Measurements from ENCODE around the gene PDZD2. TPM values are rescaled to one million over a fixed set of nuclear protein-coding genes. Genes with fewer than 3 reads are reported as not detected.
A peak's percentile ranks its signal among the peaks of the same experiment; 100 is the strongest.

PDZD2 gene
- total RNA-seq, 4 donors from 2014 or later = 2.8 to 5.3 (median 4.0) TPM

DNA sequence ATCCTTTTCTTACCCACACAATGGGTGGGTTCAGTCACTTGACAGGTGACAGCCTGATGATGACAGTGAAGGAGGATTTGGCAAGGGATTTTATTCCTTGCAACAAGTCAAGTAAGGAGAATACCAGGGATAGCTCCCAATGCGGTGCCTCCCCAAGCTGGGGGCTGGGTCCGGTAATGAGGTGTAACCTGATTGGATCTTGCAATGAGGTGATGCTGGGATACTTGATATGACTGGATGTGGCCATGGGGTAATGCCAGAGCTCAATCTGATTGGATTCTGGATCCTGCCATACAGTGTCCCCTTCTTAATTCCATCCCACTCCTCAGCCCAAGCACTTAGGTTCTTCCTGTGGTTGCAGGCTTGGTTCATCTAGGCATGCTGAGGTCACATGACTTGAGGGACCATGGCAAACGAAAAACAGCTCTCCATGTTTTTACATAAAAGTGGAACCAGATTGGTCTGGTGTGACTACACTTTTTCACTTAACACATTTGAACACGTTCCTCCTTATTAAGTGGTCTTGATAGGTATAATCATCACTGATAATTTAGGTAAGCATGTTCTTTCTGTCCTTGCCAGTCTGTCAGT lies 181.1 kb downstream of the PDZD2 start:
- Histone ChIP-seq H3K36me3 (no peaks in the 10 kb centered on the region), H3K9me3 (no peaks in the 10 kb centered on the region), H3K4me1 (no peaks in the 10 kb centered on the region), H3K4me3 (no peak overlapping the region), H3K27ac (no peak overlapping the region), H3K27me3 (no peaks in the 10 kb centered on the region)
- DNase-seq (no peak), ATAC-seq (no peak)
- in situ Hi-C loops (cut with MboI; ENCODE audit: low sequenced_read_pairs in 4 of 4) = loop anchor here (5.0 to 25.0 kb wide), 4 partner anchors 233 to 275 kb away; no protein-coding TSS in a partner anchor
- intact Hi-C loops (cut with DNase I; ENCODE audit: low total_unique reads) = no loop called here
- TF ChIP-seq POLR2A (IDR thresholded peaks at IDR 0.05) = no peak
- TF ChIP-seq, protein P1, sequence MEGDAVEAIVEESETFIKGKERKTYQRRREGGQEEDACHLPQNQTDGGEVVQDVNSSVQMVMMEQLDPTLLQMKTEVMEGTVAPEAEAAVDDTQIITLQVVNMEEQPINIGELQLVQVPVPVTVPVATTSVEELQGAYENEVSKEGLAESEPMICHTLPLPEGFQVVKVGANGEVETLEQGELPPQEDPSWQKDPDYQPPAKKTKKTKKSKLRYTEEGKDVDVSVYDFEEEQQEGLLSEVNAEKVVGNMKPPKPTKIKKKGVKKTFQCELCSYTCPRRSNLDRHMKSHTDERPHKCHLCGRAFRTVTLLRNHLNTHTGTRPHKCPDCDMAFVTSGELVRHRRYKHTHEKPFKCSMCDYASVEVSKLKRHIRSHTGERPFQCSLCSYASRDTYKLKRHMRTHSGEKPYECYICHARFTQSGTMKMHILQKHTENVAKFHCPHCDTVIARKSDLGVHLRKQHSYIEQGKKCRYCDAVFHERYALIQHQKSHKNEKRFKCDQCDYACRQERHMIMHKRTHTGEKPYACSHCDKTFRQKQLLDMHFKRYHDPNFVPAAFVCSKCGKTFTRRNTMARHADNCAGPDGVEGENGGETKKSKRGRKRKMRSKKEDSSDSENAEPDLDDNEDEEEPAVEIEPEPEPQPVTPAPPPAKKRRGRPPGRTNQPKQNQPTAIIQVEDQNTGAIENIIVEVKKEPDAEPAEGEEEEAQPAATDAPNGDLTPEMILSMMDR (IDR thresholded peaks at IDR 0.05 in 4 of 5, conservative IDR thresholded peaks at IDR 0.05 in 1 of 5) = no peak

DNA sequence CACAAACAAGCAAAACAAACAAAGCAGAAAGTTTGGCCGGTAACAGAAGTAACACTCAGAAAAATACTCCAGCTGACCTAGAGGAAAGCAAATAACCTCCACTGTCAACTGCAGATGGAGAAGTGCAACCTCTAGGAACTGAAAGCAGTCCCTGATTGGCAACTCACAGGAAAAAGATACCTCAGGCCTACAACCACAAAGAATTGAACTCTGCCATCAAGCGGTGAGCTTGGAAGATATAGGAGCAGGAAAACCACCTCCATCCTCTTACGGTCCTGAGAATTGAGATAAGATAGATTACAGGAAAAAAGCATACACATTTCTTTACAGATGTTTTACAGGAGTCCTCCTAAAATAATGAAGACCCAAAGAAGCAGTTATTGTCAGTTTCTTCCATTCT lies 184.5 kb downstream of the PDZD2 start:
- no peaks in the 10 kb centered on the region for H3K36me3 ChIP-seq
- H3K27ac ChIP-seq = no peak overlapping the region
- H3K27me3 ChIP-seq = no peaks in the 10 kb centered on the region
- H3K9me3 ChIP-seq = no peaks in the 10 kb centered on the region
- intact Hi-C loops (cut with DNase I; ENCODE audit: low total_unique reads) = no loop called here
- in situ Hi-C loops (cut with MboI; ENCODE audit: low sequenced_read_pairs in 4 of 4) = loop anchor here (5.0 to 25.0 kb wide), 3 partner anchors 236 to 271 kb away; no protein-coding TSS in a partner anchor
- H3K4me3 ChIP-seq = no peak overlapping the region
- DNase-seq (no peak), ATAC-seq (no peak)
- TF ChIP-seq POLR2A (IDR thresholded peaks at IDR 0.05) = no peak
- TF ChIP-seq, protein P1 (IDR thresholded peaks at IDR 0.05 in 4 of 5, conservative IDR thresholded peaks at IDR 0.05 in 1 of 5) = no peak
- H3K4me1 ChIP-seq = no peaks in the 10 kb centered on the region

DNA sequence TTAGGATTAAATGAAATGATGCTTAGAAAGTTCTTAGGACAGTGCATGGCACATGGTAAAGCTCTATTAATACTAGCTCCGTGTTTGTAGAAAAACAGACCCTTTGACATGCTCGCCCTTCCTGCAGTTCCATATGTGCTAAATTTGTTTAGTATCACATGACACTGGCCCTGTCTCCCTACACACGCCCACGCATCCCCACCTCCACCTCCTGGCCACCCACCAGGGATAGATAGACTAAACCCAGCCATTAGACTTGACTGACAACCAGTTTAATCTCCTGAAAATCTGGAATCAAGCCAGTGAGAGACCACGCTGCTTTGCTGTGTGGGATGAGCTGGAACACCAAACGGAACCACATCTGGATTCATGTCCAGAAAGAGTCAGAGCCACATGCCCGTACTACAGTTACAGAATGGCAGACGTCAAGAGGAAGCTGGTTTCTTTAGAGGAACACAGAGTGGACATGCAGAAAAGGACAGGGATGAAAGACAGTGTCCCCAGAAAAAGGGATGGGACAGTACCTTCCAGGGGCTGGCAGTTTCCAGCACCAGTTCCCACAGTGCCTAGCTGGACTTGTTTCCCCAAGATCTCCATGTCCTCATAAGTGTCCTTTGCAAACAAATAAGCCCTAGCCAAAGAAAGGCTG lies 186.1 kb downstream of the PDZD2 start:
- no peak overlapping the region for H3K4me3 ChIP-seq
- DNase-seq (no peak), ATAC-seq (peak; percentile 21 to 52)
- TF ChIP-seq POLR2A (IDR thresholded peaks at IDR 0.05) = no peak
- TF ChIP-seq, protein P1 (IDR thresholded peaks at IDR 0.05 in 4 of 5, conservative IDR thresholded peaks at IDR 0.05 in 1 of 5) = no peak
- no peaks in the 10 kb centered on the region for H3K36me3 ChIP-seq
- H3K4me1 ChIP-seq = no peaks in the 10 kb centered on the region
- H3K27me3 ChIP-seq = no peaks in the 10 kb centered on the region
- intact Hi-C loops (cut with DNase I; ENCODE audit: low total_unique reads) (loop anchor here (1.0 to 5.0 kb wide), 2 partner anchors 252 to 268 kb away; no protein-coding TSS in a partner anchor), in situ Hi-C loops (cut with MboI; ENCODE audit: low sequenced_read_pairs in 4 of 4) (loop anchor here (5.0 to 25.0 kb wide), 4 partner anchors 238 to 512 kb away; no protein-coding TSS in a partner anchor)
- no peak overlapping the region for H3K27ac ChIP-seq
- no peaks in the 10 kb centered on the region for H3K9me3 ChIP-seq

DNA sequence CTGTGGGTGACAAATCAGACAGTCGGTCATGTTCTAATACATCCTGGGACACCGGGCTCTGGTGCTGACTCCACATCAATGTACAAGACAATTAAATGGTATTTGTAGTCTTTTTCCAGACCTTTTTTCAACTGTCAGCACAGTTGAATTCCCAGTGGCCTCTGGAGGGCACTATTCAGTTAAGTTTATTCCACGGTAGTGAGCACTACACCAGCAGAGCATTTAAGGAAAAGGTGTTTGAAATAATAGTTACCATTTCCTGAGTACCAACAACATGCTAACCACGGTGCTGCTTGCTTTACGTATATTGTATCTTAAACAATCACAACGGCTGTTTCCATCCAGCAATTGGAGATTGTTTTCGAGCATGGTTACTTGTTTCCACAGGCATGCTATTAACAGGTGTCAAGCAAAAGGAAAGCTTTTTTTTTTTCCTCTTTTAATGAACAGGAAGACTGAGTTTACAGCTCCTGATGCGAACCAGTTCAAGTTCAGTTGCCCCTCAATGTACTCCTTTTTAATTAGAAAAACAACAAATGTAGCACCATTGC lies 186.7 kb downstream of the PDZD2 start:
- no peak overlapping the region for H3K4me3 ChIP-seq
- intact Hi-C loops (cut with DNase I; ENCODE audit: low total_unique reads) = loop anchor here (1.0 to 5.0 kb wide), 2 partner anchors 252 to 268 kb away; no protein-coding TSS in a partner anchor
- no peak overlapping the region for H3K27ac ChIP-seq
- H3K27me3 ChIP-seq = no peaks in the 10 kb centered on the region
- H3K36me3 ChIP-seq = no peaks in the 10 kb centered on the region
- TF ChIP-seq POLR2A (IDR thresholded peaks at IDR 0.05) = no peak
- TF ChIP-seq, protein P1 (IDR thresholded peaks at IDR 0.05 in 4 of 5, conservative IDR thresholded peaks at IDR 0.05 in 1 of 5) = peak; percentile 45 to 69 (median 56)
- DNase-seq (no peak), ATAC-seq (peak; percentile 74 to 75)
- no peaks in the 10 kb centered on the region for H3K9me3 ChIP-seq
- in situ Hi-C loops (cut with MboI; ENCODE audit: low sequenced_read_pairs in 4 of 4) = loop anchor here in 2 of 4 donors (10.0 to 25.0 kb wide), 2 partner anchors 269 to 512 kb away; no protein-coding TSS in a partner anchor
- no peaks in the 10 kb centered on the region for H3K4me1 ChIP-seq

Measured in gastrocnemius medialis (tissue), 4 donors.